GM21381 (cell line): ENCODE data around the gene HS6ST2.

Experiments
- ATAC-seq: cut with Tn5 transposase; IDR thresholded peaks from one replicate; pipeline ENCODE4 v1.9.1; 2021; ENCODE audit warnings: mild to moderate bottlenecking, moderate library complexity; ENCODE audit not compliant: unreplicated experiment

Gene HS6ST2

GRCh38 chrX:132807411-132808030, 150.9 kb downstream of the HS6ST2 start:
- ATAC-seq = no peak

GRCh38 chrX:132802033-132802432, 156.4 kb downstream of the HS6ST2 start:
- ATAC-seq = no peak

- ATAC-seq = no peak
These were observed 163.2 kb downstream of the HS6ST2 start for GRCh38 chrX:132795181-132795580.

GRCh38 chrX:132791714-132792113, 166.7 kb downstream of the HS6ST2 start:
- ATAC-seq = no peak

DNA sequence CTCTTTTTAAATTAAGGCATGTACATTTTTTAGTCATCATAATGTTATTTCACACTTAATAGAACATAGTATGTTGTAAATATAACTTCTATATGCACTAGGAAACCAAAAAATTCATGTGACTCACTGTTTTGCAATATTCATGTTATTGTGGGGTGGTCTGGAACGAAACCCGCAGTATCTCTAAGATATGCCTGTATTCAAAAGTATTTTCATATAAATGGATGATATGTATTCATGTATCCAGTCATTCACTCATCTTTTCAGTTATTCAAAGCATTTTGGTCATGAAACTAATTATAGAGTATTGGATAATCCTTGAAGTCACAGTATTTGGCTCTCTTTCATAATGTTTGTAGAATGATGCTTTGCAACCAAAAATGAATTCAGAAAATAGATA, 168.1 kb downstream of the HS6ST2 start:
- no peak for ATAC-seq

GRCh38 chrX:132786217-132786616, 172.2 kb downstream of the HS6ST2 start:
- ATAC-seq = no peak

GRCh38 chrX:132778917-132779316, 179.5 kb downstream of the HS6ST2 start:
- no peak for ATAC-seq

- ATAC-seq = no peak
These were observed 181.8 kb downstream of the HS6ST2 start for GRCh38 chrX:132776486-132777210.

DNA sequence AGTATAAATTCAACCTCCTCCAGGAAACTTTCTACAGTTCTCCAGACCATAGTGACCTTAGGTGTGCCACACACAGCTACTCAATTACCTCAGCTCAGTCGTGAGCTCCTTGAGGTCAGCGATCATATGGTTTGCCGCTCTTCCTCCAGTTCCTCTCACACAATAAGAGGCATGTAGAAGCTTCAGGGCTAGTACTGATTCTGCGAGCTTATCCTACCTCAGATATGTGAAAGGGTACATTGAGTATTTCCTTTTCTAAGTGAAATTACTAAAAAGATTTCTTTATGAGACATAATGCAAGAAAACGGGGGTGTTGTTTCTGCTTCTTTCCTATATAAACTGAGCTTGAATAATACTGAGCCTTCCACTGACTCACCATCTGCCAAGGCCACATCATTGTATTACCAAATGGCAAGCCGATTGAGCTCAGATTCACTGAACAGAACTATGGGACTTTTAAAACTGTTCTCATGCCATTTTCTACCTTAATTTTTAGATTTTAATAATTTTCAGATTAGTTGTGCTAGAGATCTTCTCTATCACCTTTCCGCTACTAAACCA, 183.1 kb downstream of the HS6ST2 start:
- ATAC-seq = peak; percentile 51

- ATAC-seq = no peak
These were observed 184.3 kb downstream of the HS6ST2 start for GRCh38 chrX:132774010-132774714.

- ATAC-seq = no peak
These were observed 188.8 kb downstream of the HS6ST2 start for GRCh38 chrX:132769609-132770008.

DNA sequence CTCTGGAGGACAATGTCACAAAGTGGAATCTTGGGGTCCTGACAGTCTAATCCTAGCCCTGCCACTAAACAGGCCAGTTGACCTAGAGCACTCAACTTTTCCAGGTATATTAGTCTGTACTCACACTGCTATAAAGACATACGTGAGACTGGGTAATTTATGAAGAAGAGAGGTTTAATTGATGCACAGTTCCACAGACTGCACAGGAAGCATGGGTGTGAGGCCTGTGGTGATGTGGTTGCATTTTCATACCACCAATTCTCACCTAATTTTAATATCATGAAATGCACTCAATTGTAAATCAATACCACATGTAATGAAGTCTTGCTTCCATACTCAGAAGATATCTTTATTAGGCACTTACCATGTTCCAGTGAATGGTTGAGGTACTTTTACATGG, 192.0 kb downstream of the HS6ST2 start:
- no peak for ATAC-seq

DNA sequence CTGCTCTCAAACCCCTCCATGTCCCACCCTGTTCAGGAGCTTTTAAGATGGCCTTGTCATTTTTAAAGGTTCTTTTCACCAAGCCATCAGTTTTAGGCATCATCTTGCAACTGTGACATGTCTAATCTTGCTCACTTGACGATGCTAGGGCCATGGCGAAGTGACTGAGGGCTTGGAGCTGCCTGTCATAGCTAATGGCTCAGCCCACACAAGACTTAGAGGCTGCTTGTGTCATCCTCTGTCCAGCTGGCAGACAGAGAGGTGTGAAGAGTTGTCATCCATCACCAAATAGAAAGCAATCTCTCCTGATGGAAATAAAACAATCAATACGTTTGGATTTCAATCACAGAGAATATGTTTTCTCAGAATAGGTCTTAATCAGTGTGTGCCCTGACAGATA, 194.9 kb downstream of the HS6ST2 start:
- ATAC-seq = no peak

DNA sequence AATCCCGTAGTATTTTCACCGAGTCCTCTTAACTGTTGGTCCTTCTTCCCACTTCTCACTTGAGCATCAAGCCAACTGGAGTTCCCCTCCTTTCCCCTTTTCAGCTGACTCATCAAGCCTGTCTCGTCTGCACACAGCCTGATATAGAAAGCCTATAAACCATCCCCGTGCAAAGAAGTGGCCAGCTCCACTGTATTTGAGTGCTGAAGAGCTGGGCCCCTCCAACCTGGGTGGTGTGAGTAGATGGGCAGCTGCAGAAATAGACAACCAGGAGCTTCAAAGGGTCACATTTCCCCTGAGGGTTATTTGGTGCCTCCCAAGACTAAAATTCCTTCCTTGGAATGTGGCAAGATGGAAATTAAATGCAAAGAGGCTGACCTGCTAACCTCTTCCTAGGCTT, 199.7 kb downstream of the HS6ST2 start:
- ATAC-seq = no peak

GRCh38 chrX:132757066-132757623, 201.3 kb downstream of the HS6ST2 start:
- ATAC-seq = no peak

DNA sequence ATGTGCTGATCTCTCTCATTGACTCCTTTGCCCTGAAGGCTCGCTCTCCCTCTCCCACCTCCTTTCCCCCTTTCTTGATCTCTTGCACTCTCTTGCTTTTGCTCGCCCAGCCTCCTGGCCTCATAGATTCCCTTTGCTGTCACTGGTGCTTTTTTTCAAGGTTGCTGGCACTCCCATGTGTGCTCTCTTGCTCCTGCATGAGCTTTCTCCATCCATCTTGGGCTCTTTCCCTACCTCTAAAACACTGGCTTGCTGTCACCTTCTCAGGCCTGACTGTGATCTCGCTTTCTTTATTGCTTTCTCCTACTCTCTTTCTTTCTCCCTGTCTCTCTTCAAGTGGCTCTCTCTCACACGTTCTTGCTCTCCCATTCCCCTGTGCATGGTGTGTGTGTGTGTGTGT, 202.0 kb downstream of the HS6ST2 start:
- no peak for ATAC-seq

DNA sequence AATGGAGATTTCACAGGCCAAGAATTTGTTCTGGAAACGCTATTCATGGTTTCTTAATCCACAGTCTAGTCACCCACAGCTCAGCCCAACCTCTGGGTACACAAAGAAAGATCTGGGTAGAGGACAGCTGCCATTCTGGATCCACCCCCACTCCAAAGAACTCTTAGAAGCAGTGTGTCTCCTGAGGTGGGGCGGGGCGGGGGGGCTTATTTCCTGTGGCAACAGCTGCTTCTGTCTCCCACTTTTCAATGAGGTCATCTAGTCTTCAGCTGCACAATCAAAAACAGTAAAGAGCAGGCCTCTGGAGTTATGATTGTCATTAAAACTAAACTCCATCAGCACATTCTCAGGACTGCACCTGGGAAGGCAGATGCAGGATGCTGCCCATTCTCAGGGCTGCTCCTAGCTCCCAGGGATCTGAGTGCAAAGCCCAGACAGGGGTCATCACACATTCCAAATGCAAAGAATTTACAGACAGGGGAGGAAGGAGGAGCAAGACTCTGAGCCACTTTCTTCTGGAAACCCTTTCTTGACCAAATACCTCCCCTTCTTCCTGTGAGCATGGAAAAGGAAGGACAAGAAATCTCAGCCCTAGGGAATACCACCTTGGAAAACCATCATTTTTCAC, 207.3 kb downstream of the HS6ST2 start:
- ATAC-seq = no peak

DNA sequence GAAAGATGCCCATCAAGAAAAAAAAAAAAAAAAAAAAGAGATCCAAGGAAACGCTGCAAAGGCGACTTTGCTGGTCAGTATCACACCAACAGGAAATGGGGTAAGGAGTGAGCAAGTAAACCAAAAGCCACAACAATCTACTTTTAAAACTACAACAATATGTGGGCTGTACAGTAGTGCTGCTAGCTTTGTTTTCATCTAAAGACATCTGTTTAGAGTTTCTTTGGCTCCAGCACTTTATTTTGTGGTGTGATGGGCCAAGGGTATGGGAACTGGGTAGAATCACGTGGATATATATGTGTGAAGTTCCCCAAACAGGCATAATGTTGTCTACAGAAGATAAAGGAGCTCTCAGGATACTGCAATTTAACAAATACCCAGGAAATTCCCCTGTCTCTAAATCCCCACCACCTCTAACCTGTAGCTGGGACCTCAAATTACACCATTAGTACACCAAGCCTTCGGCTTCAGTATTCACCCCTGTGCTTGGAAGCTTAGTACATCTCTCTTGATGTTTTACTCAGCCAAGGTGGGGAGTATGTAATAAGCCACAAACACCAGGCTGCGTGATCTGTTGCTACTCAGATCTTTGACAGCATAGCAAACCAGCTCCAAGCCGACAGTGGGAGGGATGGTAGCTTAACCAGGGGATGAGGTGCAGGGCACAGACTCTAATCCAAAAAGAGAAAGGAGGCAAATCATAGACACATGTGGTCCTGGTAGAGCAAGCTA, 207.9 kb downstream of the HS6ST2 start:
- no peak for ATAC-seq

DNA sequence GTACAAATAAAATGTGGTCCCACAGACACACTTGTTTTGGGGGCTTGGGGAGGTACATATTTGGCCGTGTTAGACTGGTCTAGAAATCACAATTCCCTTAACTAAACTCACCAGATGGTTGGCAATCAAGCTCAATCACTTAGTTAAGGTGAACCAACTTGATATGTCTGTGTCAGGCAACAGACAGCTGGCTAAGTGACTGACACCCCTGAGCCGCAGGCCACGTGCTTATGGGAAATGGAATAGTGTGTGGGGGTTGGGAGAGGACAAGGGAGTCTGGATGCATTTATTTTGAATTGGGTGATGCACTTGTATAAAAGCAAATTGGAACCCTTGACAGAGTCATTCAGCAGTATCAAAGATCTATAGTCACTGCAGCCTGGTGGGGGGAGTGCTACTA, 209.0 kb downstream of the HS6ST2 start:
- ATAC-seq = no peak

DNA sequence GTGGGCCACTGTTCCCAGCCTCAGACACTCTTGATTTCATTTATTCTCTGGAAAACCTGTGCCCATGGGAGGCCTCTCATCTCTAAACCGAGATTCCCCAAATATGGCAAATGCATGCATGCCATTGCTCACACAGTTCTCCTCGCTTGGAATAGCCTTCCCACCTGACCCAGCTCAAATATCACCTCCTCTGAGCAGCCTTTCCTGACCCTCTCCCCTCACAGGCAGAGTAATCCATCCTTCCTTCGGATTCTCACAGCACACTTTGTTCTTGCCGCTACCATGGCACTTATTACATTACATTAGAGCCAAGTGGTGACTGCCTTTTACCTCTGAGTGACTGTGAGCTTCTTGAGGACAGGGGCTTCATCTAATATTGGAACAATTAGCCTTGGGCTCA, 209.5 kb downstream of the HS6ST2 start:
- no peak for ATAC-seq
